H1 (cell line): ENCODE measurements around the gene GRID1. TPM values are rescaled to one million over a fixed set of nuclear protein-coding genes. Genes with fewer than 3 reads are reported as not detected.

ENCODE experiments used
- CTCF ChIA-PET: fragments of 300-600 bp; sonication (Branson Sonifier 250); formaldehyde crosslinking; loops from one replicate; lab custom pipeline; 2021; ENCODE audit not compliant: partially characterized antibody; lab: Charles Lee
- POLR2A ChIA-PET: fragments of 300-600 bp; sonication (Branson Sonifier 250); formaldehyde crosslinking; loops from one replicate; lab custom pipeline; 2021; ENCODE audit warnings: inconsistent platforms; ENCODE audit not compliant: partially characterized antibody; lab: Charles Lee
- DNase-seq, 2 experiments: peaks; one replicate each; pipeline versions ENCODE4 v3.0.0 to v3.0.0-alpha.2; 2010 to 2022; ENCODE audit warnings: low spot score in 2 of 2, low read depth in 1 of 2, mixed read lengths in 1 of 2
- FAIRE-seq: peaks from 2 replicates; lab custom pipeline; 2011; peaks lifted over from hg19 to GRCh38; lab: Jason Lieb, UNC
- H2AFZ ChIP-seq: 2 replicates; pipeline ENCODE4 v1.8.1; 2012; ENCODE audit warnings: low read length, inconsistent platforms
- H2AK5ac ChIP-seq: 2 replicates; pipeline ENCODE4 v1.6.1; 2013; ENCODE audit warnings: low read depth, low read length
- H2BK120ac ChIP-seq: replicated peaks from 2 replicates; pipeline ENCODE3; 2013; ENCODE audit warnings: low read depth, low read length, inconsistent platforms
- H2BK12ac ChIP-seq: 2 replicates; pipeline ENCODE4 v1.6.1; 2013; ENCODE audit warnings: low read depth, low read length
- H2BK15ac ChIP-seq: 2 replicates; pipeline ENCODE4 v1.6.1; 2013; ENCODE audit warnings: low read length
- H2BK20ac ChIP-seq: 2 replicates; pipeline ENCODE4 v1.6.1; 2013; ENCODE audit warnings: low read length
- H2BK5ac ChIP-seq: 2 replicates; pipeline ENCODE4 v1.6.1; 2013; ENCODE audit warnings: low read depth, low read length
- H3K14ac ChIP-seq: 2 replicates; pipeline ENCODE4 v1.6.1; 2013; ENCODE audit warnings: inconsistent platforms; ENCODE audit not compliant: insufficient read length
- H3K18ac ChIP-seq: 2 replicates; pipeline ENCODE4 v1.6.1; 2013; ENCODE audit warnings: low read length; ENCODE audit errors: extremely low read depth
- H3K23ac ChIP-seq: 2 replicates; pipeline ENCODE4 v1.6.1; 2013; ENCODE audit warnings: inconsistent platforms; ENCODE audit not compliant: insufficient read length
- H3K23me2 ChIP-seq: 2 replicates; pipeline ENCODE4 v1.6.1; 2013; ENCODE audit warnings: low read depth, low read length
- H3K27ac ChIP-seq: 2 replicates; pipeline ENCODE4 v1.6.1; 2011; ENCODE audit warnings: low read depth, low read length, inconsistent platforms
- H3K27me3 ChIP-seq, 4 experiments: replicated peaks in 1 of 4; 1 replicate in 1 of 4; 2 replicates in 3 of 4; pipeline versions ENCODE4 v1.6.1 to v1.8.1; 2011 to 2013; ENCODE audit warnings: low read length in 3 of 4, mild to moderate bottlenecking in 3 of 4, inconsistent platforms in 2 of 4, mixed read lengths in 2 of 4, moderate library complexity in 1 of 4; ENCODE audit not compliant: control insufficient read depth in 3 of 4, insufficient read depth in 3 of 4; ENCODE audit errors: extremely low read depth in 1 of 4
- H3K36me3 ChIP-seq, 4 experiments: 2 replicates each; pipeline versions ENCODE4 v1.6.1 to v1.8.1; 2011 to 2013; ENCODE audit warnings: mild to moderate bottlenecking in 4 of 4, low read length in 3 of 4, moderate library complexity in 2 of 4, control low read depth in 1 of 4, inconsistent platforms in 1 of 4; ENCODE audit not compliant: insufficient read depth in 4 of 4, control insufficient read depth in 2 of 4
- H3K4ac ChIP-seq: replicated peaks from 2 replicates; pipeline ENCODE3; 2013; ENCODE audit warnings: low read length, low read depth, mixed read lengths, inconsistent platforms; ENCODE audit not compliant: insufficient read length
- H3K4me1 ChIP-seq, 4 experiments: replicated peaks in 1 of 4; 1 replicate in 1 of 4; 2 replicates in 3 of 4; pipeline versions ENCODE4 v1.6.1 to v1.8.1; 2011 to 2013; ENCODE audit warnings: low read length in 3 of 4, inconsistent platforms in 2 of 4, mixed read lengths in 1 of 4; ENCODE audit not compliant: insufficient read depth in 4 of 4, control insufficient read depth in 3 of 4
- H3K4me2 ChIP-seq, 2 experiments: 2 replicates each; pipeline versions ENCODE4 v1.6.1 to v1.8.1; 2011 to 2013; ENCODE audit warnings: low read depth in 2 of 2, low read length in 2 of 2, control low read depth in 1 of 2, inconsistent platforms in 1 of 2, mild to moderate bottlenecking in 1 of 2; ENCODE audit not compliant: insufficient read depth in 1 of 2
- H3K4me3 ChIP-seq, 4 experiments: fragments of 200-600, 300-600 bp in 1 of 4; sonication (generic), shearing (Covaris generic), sonication (Bioruptor Twin) in 1 of 4; 2 replicates each; pipeline versions ENCODE4 v1.5.1 to v1.8.1; 2011 to 2016; ENCODE audit warnings: low read length in 4 of 4, low read depth in 3 of 4, control low read depth in 2 of 4, inconsistent platforms in 2 of 4, mild to moderate bottlenecking in 2 of 4, mixed read lengths in 1 of 4, moderate library complexity in 1 of 4; ENCODE audit not compliant: insufficient read depth in 2 of 4; ENCODE audit errors: extremely low read depth in 1 of 4
- H3K56ac ChIP-seq: replicated peaks from 2 replicates; pipeline ENCODE3; 2013; ENCODE audit warnings: low read depth, mild to moderate bottlenecking, mixed read lengths, low read length, inconsistent platforms; ENCODE audit not compliant: insufficient read length
- H3K79me1 ChIP-seq: 2 replicates; pipeline ENCODE4 v1.6.1; 2013; ENCODE audit warnings: low read depth, low read length, control low read depth
- H3K79me2 ChIP-seq, 2 experiments: 2 replicates each; pipeline versions ENCODE4 v1.6.1 to v1.8.1; 2012 to 2013; ENCODE audit warnings: low read length in 2 of 2, mild to moderate bottlenecking in 2 of 2, inconsistent platforms in 1 of 2; ENCODE audit not compliant: insufficient read depth in 2 of 2, control insufficient read depth in 1 of 2
- H3K9ac ChIP-seq, 4 experiments: replicated peaks in 1 of 4; 1 replicate in 1 of 4; 2 replicates in 3 of 4; pipeline versions ENCODE4 v1.6.1 to v1.8.1; 2011 to 2013; ENCODE audit warnings: low read depth in 3 of 4, low read length in 3 of 4, control low read depth in 2 of 4, mild to moderate bottlenecking in 2 of 4, moderate library complexity in 2 of 4, inconsistent platforms in 1 of 4; ENCODE audit errors: extremely low read depth in 1 of 4
- H3K9me3 ChIP-seq, 2 experiments: 2 replicates each; pipeline versions ENCODE4 v1.6.1 to v1.8.1; 2012 to 2013; ENCODE audit warnings: mild to moderate bottlenecking in 2 of 2, moderate library complexity in 2 of 2, control low read depth in 1 of 2, inconsistent platforms in 1 of 2, low read depth in 1 of 2, low read length in 1 of 2, mixed read lengths in 1 of 2; ENCODE audit not compliant: insufficient read depth in 2 of 2
- H4K20me1 ChIP-seq, 2 experiments: replicated peaks in 1 of 2; 2 replicates each; pipeline versions ENCODE3 to v1.8.1; 2011 to 2013; ENCODE audit warnings: inconsistent platforms in 2 of 2, low read length in 2 of 2, mild to moderate bottlenecking in 1 of 2; ENCODE audit not compliant: insufficient read depth in 2 of 2, control insufficient read depth in 1 of 2
- H4K5ac ChIP-seq: 2 replicates; pipeline ENCODE4 v1.6.1; 2013; ENCODE audit warnings: low read length, low read depth, mixed read lengths, inconsistent platforms; ENCODE audit not compliant: insufficient read length
- H4K8ac ChIP-seq: 2 replicates; pipeline ENCODE4 v1.8.0; 2013; ENCODE audit warnings: mild to moderate bottlenecking, moderate library complexity, low read length, inconsistent platforms; ENCODE audit not compliant: insufficient read depth; ENCODE audit errors: extremely low read depth
- H4K91ac ChIP-seq: replicated peaks from 2 replicates; pipeline ENCODE3; 2013; ENCODE audit warnings: low read length, mixed read lengths, inconsistent platforms; ENCODE audit not compliant: insufficient read length
- SRF ChIP-seq: IDR thresholded peaks from 2 replicates; pipeline ENCODE4 v1.6.1; 2011; ENCODE audit warnings: mild to moderate bottlenecking, low read depth, low read length, moderate library complexity
- WGBS, 2 experiments: shearing (Covaris generic) in 1 of 2; methylation state at CpG; one replicate each; pipeline versions ENCODE4 v1.1.6 to v1.1.7; 2013 to 2015; ENCODE audit warnings: low lambda C conversion rate in 2 of 2, mixed read lengths in 2 of 2, inconsistent platforms in 1 of 2, low coverage in 1 of 2, missing lambda C conversion rate in 1 of 2; ENCODE audit not compliant: insufficient replicate concordance in 2 of 2, insufficient coverage in 1 of 2, insufficient read length in 1 of 2; ENCODE audit errors: extremely low coverage in 1 of 2, missing lambda C conversion rate in 1 of 2; 5-methylcytosine and 5-hydroxymethylcytosine counted together
- polyA plus RNA-seq, 7 experiments: library from polyadenylated mRNA; depleted of rRNA in 3 of 7; stranded (reverse) in 5 of 7; unstranded in 2 of 7; fragments of >200 nt in 5 of 7; fragments of 200-250 nt in 2 of 7; gene quantifications; 1 replicate in 5 of 7; 2 replicates in 1 of 7; 4 replicates in 1 of 7; pipeline versions ENCODE4 v1.2.1 to v1.2.3, GENCODE V29; 2011 to 2013; ENCODE audit warnings: missing spikeins in 2 of 7, mixed read lengths in 2 of 7
- total RNA-seq: library from RNA; stranded (reverse); fragmentation: NEBNext Ultra II Directional; extraction: Animal tissue kit (Norgen Biotek cat#: 25700); gene quantifications from 2 replicates; pipeline ENCODE4 v1.2.1, GENCODE V29; 2021

The GRID1 gene
- total and polyA plus RNA-seq, 2 of the 8 experiments (the other 6 are each of a cell fraction or from before 2014, with no cell fraction given), result 0.22 to 0.30 TPM

GRCh38 chr10:86191166-86191565, 175.4 kb downstream of the GRID1 start:
- FAIRE-seq, result no peak
- WGBS, 2 experiments, result 96% methylated on average over 2 of the region's 2 CpGs; no CpG with 5 or more reads in 1 of the 2 experiments
- no peak overlapping the region for H2BK12ac ChIP-seq
- H3K27me3 ChIP-seq, result no peaks in the 10 kb centered on the region
- H4K91ac ChIP-seq, result no peak overlapping the region
- H3K14ac ChIP-seq, result no peak overlapping the region
- H4K5ac ChIP-seq, result no peak overlapping the region
- no peak overlapping the region for H2AFZ ChIP-seq
- no peak overlapping the region for H3K4me3 ChIP-seq
- H2BK15ac ChIP-seq, result no peak overlapping the region
- H4K20me1 ChIP-seq, result no peaks in the 10 kb centered on the region
- no peak overlapping the region for H2BK20ac ChIP-seq
- no peak overlapping the region for H2AK5ac ChIP-seq
- no peak overlapping the region for H3K23ac ChIP-seq
- no peaks in the 10 kb centered on the region; a peak in 1 of 7 replicates for H3K4me1 ChIP-seq
- H3K56ac ChIP-seq, result no peak overlapping the region
- no peak overlapping the region for H4K8ac ChIP-seq
- H3K4ac ChIP-seq, result no peak overlapping the region
- H3K27ac ChIP-seq, result no peak overlapping the region
- no peak overlapping the region for H3K18ac ChIP-seq
- peaks cover 3% of the 10 kb centered on the region; the same call in 1 of the 2 replicates for H3K23me2 ChIP-seq
- no peaks in the 10 kb centered on the region for H3K9me3 ChIP-seq
- H2BK5ac ChIP-seq, result no peak overlapping the region
- H2BK120ac ChIP-seq, result no peak overlapping the region
- DNase-seq, result no peak
- ChIA-PET POLR2A (no interaction called here), CTCF (interaction anchor here (0.9 to 1.7 kb wide), 4 partner anchors 9 to 171 kb away, joined by 3 to 10 read pairs (median 4); no protein-coding TSS in a partner anchor)
- H3K9ac ChIP-seq, result no peak overlapping the region
- H3K79me2 ChIP-seq, result no peaks in the 10 kb centered on the region
- H3K36me3 ChIP-seq, result no peaks in the 10 kb centered on the region
- H3K4me2 ChIP-seq, result no peak overlapping the region
- H3K79me1 ChIP-seq, result no peaks in the 10 kb centered on the region
- no peak for TF ChIP-seq SRF
